ENCODE data around the gene KLF14. TPM values are rescaled to one million over a fixed set of nuclear protein-coding genes. Genes with fewer than 3 reads are reported as not detected.
"Not testable (repeated sequence)": the region's sequence is repeated elsewhere in the genome, so short reads cannot be mapped to it uniquely, and the experiment has no call there.

KLF14 gene
- total and polyA plus RNA-seq, 4 experiments from 2014 or later: not detected

DNA sequence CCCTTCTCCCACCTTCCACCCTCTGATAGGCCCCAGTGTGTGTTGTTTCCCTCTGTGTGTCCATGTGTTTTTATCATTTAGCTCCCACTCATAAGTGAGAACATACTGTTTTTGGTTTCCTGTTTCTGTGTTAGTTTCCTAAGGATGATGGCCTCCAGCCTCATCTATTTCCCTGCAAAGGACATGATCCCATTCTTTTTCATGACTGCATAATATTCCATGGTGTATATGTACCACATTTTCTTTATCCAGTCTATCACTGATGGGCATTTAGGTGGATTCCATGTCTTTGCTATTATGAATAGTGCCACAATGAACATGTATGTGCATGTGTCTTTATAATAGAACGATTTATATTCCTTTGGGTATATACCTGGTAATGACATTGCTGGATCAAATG is 41.6 kb downstream of the KLF14 start:
- H3K4me1 Mint-ChIP-seq; DNase-seq; H3K4me1 ChIP-seq (ENCODE audit: insufficient read depth, low read length); H3K27ac Mint-ChIP-seq; H3K4me3 Mint-ChIP-seq; POLR2A ChIA-PET (ENCODE audit: partially characterized antibody); H3K9me3 ChIP-seq (ENCODE audit: control insufficient read depth in 1 of 2, low read length in 2 of 2); H3K27me3 ChIP-seq (ENCODE audit: insufficient read depth, low read length); H3K36me3 ChIP-seq (ENCODE audit: insufficient read depth, low read length); H3K27me3 Mint-ChIP-seq; CTCF ChIA-PET (ENCODE audit: partially characterized antibody); H3K36me3 Mint-ChIP-seq; H3K4me3 ChIP-seq (ENCODE audit: low read length in 2 of 2); intact Hi-C loops (cut with micrococcal nuclease); H3K27ac ChIP-seq (ENCODE audit: low read depth, low read length): not testable (repeated sequence)
- peaks cover 0 to 21% (median 16%) of the 10 kb centered on the region in 8 donors for H3K9me3 Mint-ChIP-seq

DNA sequence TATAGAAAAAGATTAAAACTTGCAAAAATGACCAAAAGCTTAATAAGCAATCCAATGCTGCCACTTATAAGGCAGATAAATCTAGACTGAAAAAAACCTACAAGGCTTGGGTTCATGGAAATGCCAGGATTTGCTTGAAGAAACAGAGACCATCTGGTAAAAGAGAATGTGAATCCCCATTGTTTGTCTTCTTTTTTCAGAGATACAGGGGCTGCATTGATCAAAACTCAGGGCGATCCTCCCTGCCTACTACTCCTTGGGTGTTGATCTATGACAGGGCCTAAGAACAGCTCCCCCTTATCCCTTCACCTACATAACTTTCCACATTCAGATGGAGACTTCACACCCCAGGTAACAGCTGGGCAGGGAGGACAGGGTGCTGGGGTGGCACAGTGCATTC is 44.3 kb downstream of the KLF14 start:
- no peaks in the 10 kb centered on the region for H3K4me1 Mint-ChIP-seq
- no peaks in the 10 kb centered on the region for H3K36me3 ChIP-seq (ENCODE audit: insufficient read depth, low read length)
- no peak for DNase-seq
- POLR2A ChIA-PET (ENCODE audit: partially characterized antibody): no interaction called here
- intact Hi-C loops (cut with micrococcal nuclease): no loop called here
- H3K27me3 ChIP-seq (ENCODE audit: insufficient read depth, low read length): no peaks in the 10 kb centered on the region
- H3K4me1 ChIP-seq (ENCODE audit: insufficient read depth, low read length): no peaks in the 10 kb centered on the region
- H3K4me3 ChIP-seq (ENCODE audit: low read length in 2 of 2): no peak overlapping the region
- peaks cover 0 to 9% of the 10 kb centered on the region in 2 donors for H3K9me3 ChIP-seq (ENCODE audit: control insufficient read depth in 1 of 2, low read length in 2 of 2)
- H3K27me3 Mint-ChIP-seq: peaks cover 2 to 4% of the 10 kb centered on the region in 2 donors
- peak overlapping the region in 1 of 8 donors; percentile 13 for H3K4me3 Mint-ChIP-seq
- CTCF ChIA-PET (ENCODE audit: partially characterized antibody): no interaction called here
- no peak overlapping the region for H3K27ac ChIP-seq (ENCODE audit: low read depth, low read length)
- no peak overlapping the region for H3K27ac Mint-ChIP-seq
- H3K36me3 Mint-ChIP-seq: no peaks in the 10 kb centered on the region
- H3K9me3 Mint-ChIP-seq: peaks cover 0 to 25% (median 16%) of the 10 kb centered on the region in 8 donors

DNA sequence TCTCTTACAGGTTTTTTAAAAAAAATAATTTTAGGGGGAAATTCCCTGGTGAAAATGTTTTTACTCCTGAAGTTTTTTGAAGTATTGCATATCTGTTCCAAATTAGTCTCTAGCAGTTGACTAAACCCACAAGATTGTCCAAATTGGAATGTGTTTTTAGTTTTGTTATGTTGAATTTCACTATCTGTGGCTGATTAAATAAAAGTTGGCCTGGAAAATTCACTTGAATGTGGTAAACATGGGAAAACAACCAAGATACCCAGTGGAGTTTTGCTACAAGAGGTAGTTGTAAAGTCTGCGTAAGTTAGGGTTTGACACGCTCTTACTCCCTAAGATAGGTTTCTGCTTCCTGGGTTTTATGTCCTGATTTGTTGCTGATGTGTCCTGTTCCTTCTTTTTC is 51.0 kb downstream of the KLF14 start:
- Mint-ChIP-seq H3K4me3 (no peak overlapping the region), H3K9me3 (peaks cover 0 to 5% (median 1%) of the 10 kb centered on the region in 8 donors), H3K27ac (no peak overlapping the region), H3K4me1 (no peaks in the 10 kb centered on the region), H3K36me3 (no peaks in the 10 kb centered on the region), H3K27me3 (peaks cover 6 to 20% of the 10 kb centered on the region in 2 donors)
- no peaks in the 10 kb centered on the region for H3K27me3 ChIP-seq (ENCODE audit: insufficient read depth, low read length)
- ChIA-PET POLR2A (ENCODE audit: partially characterized antibody) (no interaction called here), CTCF (ENCODE audit: partially characterized antibody) (no interaction called here)
- H3K4me3 ChIP-seq (ENCODE audit: low read length in 2 of 2): no peak overlapping the region
- H3K36me3 ChIP-seq (ENCODE audit: insufficient read depth, low read length): no peaks in the 10 kb centered on the region
- no peak for DNase-seq
- H3K9me3 ChIP-seq (ENCODE audit: control insufficient read depth in 1 of 2, low read length in 2 of 2): no peaks in the 10 kb centered on the region
- H3K27ac ChIP-seq (ENCODE audit: low read depth, low read length): no peak overlapping the region
- H3K4me1 ChIP-seq (ENCODE audit: insufficient read depth, low read length): no peaks in the 10 kb centered on the region
- intact Hi-C loops (cut with micrococcal nuclease): no loop called here

Other genes with a start within 250 kb of the KLF14 start
- 1 to 10 TPM; 2.3 to 2.8 TPM for gene MEST, start 242.1 kb downstream of the KLF14 start, total RNA-seq
- 1 to 10 TPM; 3.5 to 9.6 TPM for gene MEST, start 242.1 kb downstream of the KLF14 start, polyA plus RNA-seq
- gene COPG2, start 65.5 kb downstream of the KLF14 start, total RNA-seq: 1 to 10 TPM; 7.6 to 8.2 TPM
- gene COPG2, start 65.5 kb downstream of the KLF14 start, polyA plus RNA-seq: 1 to 10 TPM in 1 of 2 donors, under 1 TPM in 1; 0.92 to 2.2 TPM
- not detected for gene TSGA13, start 47.7 kb downstream of the KLF14 start, total RNA-seq
- gene TSGA13, start 47.7 kb downstream of the KLF14 start, polyA plus RNA-seq: not detected